GM13976 (cell line): ENCODE data around the gene PDK4.

Source experiments
- DNase-seq: peaks from one replicate; pipeline ENCODE4 v3.0.0; 2012; ENCODE audit warnings: low spot score
- CTCF ChIP-seq: IDR thresholded peaks from 2 replicates; pipeline ENCODE4 v1.5.1; 2012; ENCODE audit warnings: borderline replicate concordance, mild to moderate bottlenecking; ENCODE audit not compliant: insufficient read depth; ENCODE audit errors: extremely low read depth, missing control alignments, control extremely low read depth
- in situ Hi-C: fragments of 300-500 bp; cut with MboI; formaldehyde crosslinking; loops from one replicate; pipeline ENCODE4 v1.12.0; 2022; ENCODE audit warnings: low sequenced_read_pairs, mixed read lengths, inconsistent platforms; ENCODE audit not compliant: unreplicated experiment

Gene PDK4

GRCh38 chr7:95539426-95539825 lies 56.9 kb downstream of the PDK4 start:
- in situ Hi-C loops = no loop called here
- no peak for DNase-seq
- TF ChIP-seq CTCF = no peak

GRCh38 chr7:95537468-95537867 lies 58.8 kb downstream of the PDK4 start:
- in situ Hi-C loops = no loop called here
- DNase-seq = no peak
- TF ChIP-seq CTCF = no peak

GRCh38 chr7:95536656-95537311 lies 59.5 kb downstream of the PDK4 start:
- in situ Hi-C loops = no loop called here
- DNase-seq = no peak
- TF ChIP-seq CTCF = no peak

DNA sequence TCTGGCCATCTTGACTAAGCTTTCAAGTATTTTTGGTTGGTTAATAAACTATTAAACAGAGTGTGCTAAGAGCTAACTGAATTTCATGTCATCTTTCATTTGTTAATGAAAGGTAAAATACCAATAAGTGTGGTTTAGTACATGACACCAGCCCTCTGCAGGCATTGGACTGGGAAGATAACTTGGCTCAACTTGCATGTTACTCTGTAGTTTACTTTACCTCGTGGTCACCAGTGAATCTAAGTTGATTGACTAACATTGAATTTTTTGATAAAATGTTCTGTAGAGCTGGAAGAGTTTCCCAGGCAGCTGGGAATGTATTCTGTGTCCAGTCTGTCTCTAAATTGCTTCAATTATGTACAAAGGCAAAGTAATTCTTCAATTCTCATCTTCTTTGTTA lies 60.7 kb downstream of the PDK4 start:
- in situ Hi-C loops = no loop called here
- no peak for TF ChIP-seq CTCF
- DNase-seq = no peak

DNA sequence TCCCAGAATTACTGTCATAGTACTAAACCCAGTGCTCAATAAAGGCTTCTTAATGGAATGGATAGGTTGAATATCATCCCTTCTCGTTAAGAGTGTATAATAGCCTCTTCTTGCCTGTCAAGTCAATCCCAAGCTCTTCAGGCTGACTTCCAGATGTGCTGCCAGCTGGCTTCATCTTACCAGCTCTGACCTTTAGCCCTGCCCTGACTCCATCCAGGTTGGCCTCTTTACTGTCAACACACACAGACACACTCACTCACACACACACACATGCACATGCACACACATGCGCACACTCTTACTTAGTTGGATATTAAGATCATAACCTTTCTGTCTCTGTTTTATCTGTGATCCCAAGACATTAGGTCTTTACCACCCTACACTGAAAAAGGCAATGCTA lies 61.5 kb downstream of the PDK4 start:
- in situ Hi-C loops = no loop called here
- no peak for DNase-seq
- TF ChIP-seq CTCF = no peak
